Esophagus muscularis mucosa (tissue), 3 donors: ENCODE results near the gene GJA4.

Experiments
- POLR2A ChIP-seq: fragments of 450-650 bp; IDR thresholded peaks from one replicate; pipeline ENCODE4 v1.6.1; 2017; ENCODE audit warnings: antibody characterized with exemption, moderate library complexity, mild to moderate bottlenecking, low read depth
- TF ChIP-seq, protein P1 (sequence below), 3 experiments: fragments of 200-600 bp in 2 of 3; fragments of 450-650 bp in 1 of 3; sonication (generic) in 2 of 3; IDR thresholded peaks; one replicate each; pipeline ENCODE4 v1.5.1; 2017 to 2019; ENCODE audit warnings: antibody characterized with exemption in 3 of 3, mild to moderate bottlenecking in 2 of 3, moderate library complexity in 1 of 3

DNA sequence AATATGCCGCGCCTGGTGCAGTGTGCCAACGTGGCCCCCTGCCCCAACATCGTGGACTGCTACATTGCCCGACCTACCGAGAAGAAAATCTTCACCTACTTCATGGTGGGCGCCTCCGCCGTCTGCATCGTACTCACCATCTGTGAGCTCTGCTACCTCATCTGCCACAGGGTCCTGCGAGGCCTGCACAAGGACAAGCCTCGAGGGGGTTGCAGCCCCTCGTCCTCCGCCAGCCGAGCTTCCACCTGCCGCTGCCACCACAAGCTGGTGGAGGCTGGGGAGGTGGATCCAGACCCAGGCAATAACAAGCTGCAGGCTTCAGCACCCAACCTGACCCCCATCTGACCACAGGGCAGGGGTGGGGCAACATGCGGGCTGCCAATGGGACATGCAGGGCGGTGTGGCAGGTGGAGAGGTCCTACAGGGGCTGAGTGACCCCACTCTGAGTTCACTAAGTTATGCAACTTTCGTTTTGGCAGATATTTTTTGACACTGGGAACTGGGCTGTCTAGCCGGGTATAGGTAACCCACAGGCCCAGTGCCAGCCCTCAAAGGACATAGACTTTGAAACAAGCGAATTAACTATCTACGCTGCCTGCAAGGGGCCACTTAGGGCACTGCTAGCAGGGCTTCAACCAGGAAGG is 7.4 kb upstream of the GJA4 start:
- TF ChIP-seq, protein P1, sequence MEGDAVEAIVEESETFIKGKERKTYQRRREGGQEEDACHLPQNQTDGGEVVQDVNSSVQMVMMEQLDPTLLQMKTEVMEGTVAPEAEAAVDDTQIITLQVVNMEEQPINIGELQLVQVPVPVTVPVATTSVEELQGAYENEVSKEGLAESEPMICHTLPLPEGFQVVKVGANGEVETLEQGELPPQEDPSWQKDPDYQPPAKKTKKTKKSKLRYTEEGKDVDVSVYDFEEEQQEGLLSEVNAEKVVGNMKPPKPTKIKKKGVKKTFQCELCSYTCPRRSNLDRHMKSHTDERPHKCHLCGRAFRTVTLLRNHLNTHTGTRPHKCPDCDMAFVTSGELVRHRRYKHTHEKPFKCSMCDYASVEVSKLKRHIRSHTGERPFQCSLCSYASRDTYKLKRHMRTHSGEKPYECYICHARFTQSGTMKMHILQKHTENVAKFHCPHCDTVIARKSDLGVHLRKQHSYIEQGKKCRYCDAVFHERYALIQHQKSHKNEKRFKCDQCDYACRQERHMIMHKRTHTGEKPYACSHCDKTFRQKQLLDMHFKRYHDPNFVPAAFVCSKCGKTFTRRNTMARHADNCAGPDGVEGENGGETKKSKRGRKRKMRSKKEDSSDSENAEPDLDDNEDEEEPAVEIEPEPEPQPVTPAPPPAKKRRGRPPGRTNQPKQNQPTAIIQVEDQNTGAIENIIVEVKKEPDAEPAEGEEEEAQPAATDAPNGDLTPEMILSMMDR (IDR thresholded peaks at IDR 0.05) = no peak
- TF ChIP-seq POLR2A = no peak
